Stimulated activated CD4-positive, alpha-beta T cell treated with anti-CD3 and anti-CD28 coated beads, Interleukin-2, amount 100 ng/mL, for 24 hours (primary cell): Measurements from ENCODE around the gene OSBPL3.
"Not testable (repeated sequence)": the region's sequence is repeated elsewhere in the genome, so short reads cannot be mapped to it uniquely, and the experiment has no call there.

Experiments used
- DNase-seq, 2 donors: peaks; one replicate each; pipeline ENCODE4 v3.0.0-alpha.2; 2020

OSBPL3 gene

DNA sequence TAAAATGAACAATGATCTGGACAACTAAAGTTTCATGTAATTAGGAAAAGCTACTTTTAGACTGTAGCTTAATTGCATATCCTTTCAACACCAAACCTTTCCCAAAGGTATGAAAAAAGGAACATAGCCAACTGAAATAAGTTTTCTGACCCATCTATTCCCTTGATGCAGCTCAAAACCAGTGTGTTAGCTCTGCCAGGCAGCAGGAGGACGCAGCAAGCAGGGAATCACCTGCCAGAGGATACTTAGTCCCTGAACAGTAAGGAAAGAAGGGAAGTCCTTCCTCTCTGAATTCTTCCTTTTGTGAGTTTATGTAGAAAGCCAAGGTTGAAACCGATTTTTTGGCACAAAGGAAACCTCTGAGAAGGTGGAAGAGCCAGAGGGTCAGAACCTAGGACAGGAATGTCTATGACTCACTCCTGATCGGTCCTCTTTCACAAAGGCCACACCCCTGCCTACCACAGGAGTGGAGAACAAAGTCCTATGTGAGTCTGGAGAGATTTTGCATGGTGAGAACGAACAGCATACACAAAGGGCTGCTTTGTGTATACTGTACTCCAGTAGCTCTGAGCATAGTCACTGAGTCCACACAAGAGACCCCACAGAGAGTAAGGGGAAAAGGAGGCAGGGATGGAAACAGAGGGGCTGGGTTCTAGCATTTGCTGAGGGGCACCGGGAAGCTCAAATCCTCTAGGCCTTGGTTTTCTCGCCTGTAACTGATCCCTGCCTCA lies 153.9 kb downstream of the OSBPL3 start:
- no peak for DNase-seq

DNA sequence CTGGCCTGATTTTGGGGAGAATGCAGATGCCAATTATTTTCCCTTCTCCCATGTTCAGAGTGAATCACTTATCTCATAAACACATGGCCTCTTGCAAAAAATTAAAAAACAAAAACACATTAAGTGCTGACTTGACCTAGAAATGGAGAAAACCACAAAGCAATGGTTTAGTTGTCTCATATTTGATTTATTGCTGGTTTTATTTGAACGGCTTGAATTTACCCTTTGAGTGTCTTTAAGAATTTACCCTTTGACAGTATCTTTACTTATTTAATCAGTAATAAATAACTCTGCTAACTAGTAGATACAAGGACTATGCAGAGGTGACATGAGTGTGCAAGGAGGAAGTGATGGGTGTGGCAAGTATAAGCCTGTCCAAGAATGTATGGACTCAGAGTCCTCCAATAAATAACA lies 154.6 kb downstream of the OSBPL3 start:
- no peak for DNase-seq

DNA sequence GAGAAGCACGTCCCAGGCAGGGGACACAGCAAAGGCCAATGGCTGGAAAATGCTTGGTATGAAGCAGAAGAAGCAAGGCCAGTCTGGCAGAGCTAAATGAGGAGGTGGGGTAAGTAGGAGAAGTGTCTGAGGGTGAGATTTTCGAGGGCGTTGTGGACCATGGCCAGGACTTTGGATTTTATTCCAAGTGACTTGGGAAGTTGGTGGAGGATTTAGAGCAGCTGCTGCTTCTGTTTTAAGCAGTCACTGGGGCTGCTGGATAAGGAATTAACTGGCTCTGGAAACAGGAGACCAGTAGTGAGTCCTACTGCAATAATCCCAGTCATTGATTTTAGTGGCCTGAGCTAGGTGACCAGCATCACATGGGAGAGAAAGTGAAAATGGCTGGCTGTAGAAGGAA lies 155.1 kb downstream of the OSBPL3 start:
- DNase-seq: no peak

DNA sequence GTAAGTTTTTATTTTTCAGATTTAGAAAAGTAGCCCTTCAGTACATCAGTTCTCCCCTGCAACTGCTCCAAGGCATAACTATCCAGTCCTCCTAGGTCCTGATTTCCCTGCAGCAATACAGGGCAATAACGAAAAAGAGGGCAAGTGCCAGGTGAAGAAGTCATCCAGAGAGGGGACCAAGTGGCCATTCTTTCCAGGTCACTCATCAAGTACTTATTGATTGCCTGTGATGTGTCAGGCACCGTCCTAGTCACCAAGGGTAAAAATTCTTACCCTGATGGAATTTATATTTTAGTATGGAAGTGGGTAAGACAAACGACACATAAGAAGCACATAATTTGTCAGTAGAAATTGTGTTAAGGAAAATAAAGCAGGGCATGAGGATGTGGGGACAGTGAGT lies 155.6 kb downstream of the OSBPL3 start:
- DNase-seq: no peak

DNA sequence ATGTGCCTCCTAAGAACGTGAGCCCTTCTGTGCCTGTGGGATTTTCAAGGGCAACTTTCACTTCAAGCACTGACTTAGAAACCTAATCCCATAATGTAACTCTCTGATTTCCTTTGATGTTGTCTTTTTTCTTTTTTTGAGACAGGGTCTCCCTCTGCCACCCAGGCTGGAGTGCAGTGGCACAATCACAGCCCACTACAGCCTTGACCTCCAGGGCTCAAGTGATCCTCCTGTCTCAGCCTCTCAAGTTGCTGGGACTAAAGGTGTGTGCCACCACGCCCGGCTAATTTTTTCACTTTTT lies 158.3 kb downstream of the OSBPL3 start:
- no peak for DNase-seq

DNA sequence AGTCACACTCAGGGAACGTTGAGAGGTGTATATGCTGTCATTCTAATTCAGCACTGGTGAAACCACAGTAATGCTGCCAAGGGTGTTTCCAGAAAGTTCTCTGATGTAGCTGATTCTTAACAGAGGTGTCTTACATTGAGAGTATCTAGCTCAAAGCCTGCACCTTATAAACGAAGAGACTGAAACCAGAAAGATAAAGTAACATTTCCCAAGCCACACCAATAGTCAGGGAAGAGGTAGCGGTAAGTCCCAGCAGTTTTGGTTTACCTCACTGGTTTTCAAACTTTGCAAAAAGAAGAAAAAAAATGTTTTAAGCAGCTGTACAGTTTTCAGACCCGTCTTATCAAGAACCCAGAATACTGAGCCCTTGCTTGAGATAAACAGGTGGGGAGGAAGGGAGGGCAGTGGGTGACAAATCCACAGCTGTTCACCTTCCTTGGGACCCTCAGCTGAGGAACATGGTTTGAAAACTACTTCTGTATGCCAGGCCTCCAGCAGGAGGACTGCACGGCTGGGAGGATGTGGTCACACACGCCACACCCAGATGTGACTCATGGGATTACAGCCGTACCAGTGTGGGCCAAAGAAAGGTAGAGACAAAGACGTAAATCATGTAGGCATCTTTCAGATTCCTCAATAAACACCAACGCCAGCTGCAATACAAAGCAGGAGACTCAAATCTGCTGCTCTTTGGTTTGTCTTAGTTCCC lies 158.8 kb downstream of the OSBPL3 start:
- peak; percentile 74 to 78 for DNase-seq

DNA sequence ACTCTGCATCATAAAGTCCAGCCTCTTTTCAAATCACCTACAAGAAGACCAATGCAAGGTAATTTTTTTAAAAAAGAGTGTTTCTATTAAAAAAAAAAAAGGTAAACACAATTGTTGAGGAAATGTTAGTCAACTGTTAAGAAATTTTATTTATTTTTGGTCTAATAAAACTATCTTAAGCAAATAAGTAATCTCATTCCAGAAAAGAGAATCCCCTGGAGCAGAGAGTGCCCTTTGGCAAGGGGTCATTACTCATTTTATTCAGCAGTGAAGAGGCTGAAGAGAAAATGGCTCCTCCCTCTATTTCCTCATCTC lies 159.3 kb downstream of the OSBPL3 start:
- no peak for DNase-seq

DNA sequence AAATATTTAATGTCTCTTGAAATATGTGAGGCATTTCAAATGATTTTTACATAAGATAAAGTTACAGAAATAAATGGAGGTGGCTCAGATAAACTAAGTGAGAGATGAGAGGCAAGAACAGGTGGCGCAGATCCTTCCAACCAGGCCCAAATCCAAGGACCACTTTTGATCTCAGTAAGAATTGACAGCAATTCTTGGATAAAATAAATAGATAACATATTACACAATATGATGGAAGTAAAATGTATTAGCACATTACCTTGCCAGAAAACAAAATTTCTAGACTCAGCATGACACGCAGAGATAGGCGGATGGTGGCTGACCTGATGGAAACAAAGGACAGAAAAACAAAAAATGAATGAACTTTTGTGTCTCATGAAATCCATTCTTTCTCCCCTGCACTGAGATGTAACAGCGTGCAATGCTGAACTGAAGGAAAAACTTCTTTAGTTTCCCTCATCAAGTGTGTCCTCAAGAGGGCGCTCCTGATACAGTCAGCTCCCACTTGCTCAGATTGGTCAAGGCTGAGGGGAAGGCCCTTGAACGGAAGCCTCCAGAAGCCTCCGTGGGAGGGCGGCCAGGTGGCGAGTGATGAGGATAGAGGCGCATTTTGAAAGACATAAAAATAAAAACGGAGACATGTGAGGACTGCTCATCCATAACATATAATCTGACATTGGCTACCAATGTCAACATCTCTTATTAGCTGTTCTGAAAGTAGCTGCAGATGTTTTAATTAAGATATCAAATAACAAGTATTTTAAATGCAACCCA lies 159.9 kb downstream of the OSBPL3 start:
- peak; percentile 71 to 79 for DNase-seq

DNA sequence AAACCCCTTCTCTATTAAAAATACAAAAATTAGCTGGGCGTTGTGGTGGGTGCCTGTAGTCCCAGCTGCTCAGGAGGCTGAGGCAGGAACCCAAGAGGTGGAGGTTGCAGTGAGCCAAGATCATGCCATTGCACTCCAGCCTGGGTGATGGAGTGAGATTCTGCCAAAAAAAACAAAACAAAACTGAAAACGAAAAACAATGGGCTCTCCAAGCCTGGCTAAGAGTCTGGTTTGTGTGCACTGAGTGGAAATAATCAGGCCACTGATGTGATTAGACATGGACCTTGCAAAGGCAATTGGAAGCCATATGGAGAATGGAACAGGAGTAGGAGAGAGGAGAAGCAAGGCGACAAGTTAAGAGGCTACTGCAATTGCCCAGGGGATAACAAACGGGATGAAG lies 162.6 kb downstream of the OSBPL3 start:
- no peak for DNase-seq

DNA sequence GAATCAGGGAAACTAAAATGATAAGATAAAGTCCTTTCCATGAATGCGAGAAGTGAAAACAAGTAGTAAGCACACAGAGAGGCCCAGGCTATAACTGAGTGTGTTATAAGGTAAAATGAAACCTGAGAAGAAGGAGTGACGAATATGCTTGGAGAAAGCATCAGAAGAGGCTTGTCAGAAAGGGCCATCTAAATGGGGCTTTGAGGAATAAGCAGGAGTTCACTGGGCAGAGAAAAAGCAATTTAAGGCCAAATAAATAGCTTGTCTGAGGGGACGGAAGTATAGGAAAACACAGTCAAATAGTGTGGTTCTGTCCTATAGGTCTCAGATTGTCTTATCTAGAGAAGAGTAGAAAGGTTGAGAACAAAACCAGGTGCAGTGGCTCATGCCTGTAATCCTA lies 163.1 kb downstream of the OSBPL3 start:
- DNase-seq: no peak

DNA sequence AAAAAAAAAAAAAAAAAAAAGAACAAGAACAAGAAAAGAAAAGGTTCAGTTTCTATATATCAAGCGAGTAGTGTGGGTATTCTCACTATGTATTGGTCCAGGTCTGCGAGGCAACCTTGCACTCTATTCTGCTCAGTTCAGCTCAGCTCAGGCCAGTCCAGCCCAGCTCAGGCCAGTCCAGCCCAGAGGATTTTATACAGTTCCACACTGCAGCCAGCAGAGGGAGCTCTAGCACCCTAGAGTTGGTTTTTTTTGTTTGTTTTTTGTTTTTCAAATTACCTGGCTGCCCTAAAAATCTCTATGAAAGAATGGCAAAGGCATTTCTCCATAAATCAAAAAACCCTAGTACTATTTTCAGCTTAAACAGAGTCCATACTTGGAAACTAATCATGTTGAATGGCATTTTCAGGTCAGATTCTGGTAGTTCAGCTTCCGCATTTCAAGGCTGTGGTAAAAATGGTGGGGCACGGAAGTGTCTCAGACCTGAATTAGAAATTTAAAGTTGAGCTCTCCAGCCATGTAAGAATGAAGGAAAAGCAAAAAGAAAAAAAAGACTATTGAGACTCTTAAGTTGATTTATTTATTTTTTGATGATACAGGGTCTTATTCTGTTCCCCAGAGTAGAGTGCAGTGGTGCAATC lies 167.6 kb downstream of the OSBPL3 start:
- DNase-seq: peak; percentile 55 to 60

DNA sequence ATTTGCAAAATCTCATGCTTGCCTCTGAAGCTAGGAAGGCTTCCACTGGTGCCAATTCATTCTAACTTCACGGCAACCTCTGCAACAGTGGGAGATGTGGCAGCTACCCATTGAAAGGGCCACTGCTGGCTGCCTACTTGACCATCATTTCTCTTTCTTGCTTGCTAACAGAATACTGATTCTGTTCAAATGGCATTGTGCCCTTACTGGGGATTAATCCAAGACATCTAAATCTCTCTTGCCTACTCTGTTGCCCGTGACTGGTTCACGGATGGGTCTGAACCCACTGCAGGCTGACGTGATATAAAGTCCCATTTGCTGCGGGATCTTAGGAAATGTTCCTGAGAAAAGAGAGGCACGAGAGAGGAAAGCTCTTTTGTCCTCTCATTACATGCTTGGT lies 171.5 kb downstream of the OSBPL3 start:
- no peak for DNase-seq

DNA sequence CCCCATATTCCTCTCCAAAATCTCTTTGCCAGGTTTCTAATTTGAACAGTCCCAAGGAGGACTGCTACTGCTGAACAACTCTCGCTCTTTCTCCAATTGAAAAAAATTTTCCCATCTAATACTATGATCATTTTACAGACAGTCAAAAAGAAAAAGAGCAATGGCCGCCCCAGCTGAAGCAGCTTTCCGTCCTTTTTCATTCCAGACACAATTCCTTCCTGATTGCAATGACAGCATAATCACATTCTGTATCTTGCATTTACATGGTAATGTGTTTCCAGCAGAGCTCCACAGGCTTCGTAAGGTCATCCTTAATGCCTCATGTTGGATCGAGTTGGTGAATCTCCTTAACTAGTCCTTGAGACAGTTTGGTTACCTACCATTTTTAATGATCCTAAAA lies 177.7 kb downstream of the OSBPL3 start:
- DNase-seq: no peak

DNA sequence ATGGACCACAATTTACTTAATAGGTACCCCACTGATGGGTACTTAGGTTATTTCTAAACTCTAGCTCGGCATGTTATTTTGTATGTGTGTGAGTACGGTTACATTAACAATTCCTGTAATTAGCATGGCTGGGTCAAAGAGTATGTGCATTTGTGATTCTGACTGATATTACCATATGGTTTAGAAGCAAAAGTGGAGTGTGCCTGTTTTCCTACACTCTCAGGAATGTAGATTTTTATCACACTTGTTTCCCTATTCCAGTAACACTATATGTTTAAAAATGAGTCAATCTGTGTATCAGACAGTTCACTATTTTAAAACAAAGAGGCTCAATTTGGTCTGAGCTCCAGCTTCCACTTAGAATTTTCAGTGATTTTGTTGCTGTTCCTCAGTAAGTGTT lies 178.1 kb downstream of the OSBPL3 start:
- no peak for DNase-seq

DNA sequence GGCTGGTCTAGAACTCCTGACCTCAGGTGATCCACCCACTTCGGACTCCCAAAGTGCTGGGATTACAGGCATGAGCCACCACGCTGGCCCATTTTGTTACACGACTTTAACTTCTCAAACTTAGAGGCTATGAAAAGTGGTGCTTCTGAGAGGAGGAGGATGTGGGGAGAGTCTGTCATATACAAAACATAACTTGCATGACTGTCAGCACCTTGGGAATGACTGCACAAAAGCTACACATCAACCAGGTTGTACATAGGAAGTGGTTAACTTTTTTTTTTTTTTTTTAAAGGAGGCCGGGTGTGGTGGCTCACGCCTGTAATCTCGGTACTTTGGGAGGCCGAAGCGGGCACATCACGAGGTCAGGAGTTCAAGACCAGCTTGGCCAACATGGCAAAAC lies 179.3 kb downstream of the OSBPL3 start:
- no peak for DNase-seq

DNA sequence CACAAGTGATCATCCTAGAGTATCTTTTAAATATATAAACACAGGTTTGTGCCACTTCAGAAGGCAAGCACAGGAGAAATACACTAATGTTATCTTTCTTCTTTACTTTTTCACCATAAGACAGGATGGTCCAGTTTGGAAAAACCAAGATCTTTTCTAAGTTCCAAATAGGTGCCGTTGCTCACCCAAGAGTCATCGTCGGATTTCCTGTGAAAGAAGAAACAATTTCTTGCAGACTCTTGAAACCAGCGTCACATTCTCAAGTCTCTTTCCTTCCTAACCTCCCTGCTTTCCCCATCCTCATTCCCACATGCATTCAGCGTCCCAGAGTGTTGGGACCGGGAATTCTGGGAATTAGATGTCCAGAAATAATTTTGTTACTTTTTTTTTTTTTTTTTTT lies 179.9 kb downstream of the OSBPL3 start:
- no peak for DNase-seq

DNA sequence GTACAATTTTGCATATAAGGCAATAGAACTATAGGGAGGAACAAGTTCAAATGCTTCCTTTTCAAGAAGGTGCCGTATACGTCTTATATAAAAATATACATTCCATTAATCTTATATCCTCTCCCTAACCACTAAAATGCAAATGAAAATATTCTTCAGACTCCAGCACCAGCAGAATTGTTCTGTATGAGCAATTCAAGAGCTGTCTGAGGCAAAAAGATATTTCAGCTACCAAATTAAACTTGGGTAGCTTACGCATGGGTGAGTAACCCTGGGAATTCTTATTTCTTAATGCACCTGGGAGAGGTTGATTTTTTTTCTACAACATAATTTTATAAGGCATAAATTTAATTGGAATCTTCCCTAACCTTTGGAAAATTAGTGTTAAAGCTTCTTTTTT lies 180.5 kb downstream of the OSBPL3 start:
- no peak for DNase-seq

DNA sequence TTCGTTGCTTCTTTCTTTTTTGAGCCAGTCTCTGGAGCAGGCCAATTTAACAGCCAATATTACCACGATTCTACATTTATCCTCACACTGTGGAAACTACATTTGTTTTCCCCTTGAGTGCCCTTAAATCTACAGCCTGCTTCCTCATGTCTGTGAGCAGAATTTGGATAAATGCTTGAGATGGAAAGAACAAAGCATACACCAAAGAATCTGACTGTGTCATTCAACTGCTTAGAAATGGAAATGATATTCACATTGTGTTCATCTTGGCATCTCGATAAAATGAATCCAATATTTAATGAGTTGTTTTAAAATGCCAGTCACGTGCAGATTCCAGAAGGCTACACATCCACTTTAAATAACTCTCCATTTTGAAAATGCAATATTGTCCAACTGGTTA lies 181.7 kb downstream of the OSBPL3 start:
- DNase-seq: no peak

DNA sequence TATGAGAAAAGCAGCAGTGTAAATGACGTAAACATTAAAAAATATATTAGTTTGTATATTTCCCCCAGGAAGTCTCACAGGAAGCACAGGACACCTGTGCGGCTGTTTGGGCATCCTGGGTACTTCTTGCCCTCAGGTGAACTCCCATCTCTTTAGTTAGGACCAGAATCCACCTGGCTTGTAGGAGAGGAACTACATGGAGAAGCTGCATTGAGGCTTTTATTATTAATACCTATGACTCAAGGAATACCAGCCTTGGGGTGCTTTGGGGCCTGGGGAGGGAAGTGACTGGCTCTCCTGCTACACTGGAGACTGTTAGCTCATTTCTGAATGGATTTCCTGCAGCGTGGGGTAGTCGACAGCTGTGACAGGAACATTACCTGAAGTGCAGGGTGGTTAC lies 182.7 kb downstream of the OSBPL3 start:
- no peak for DNase-seq

DNA sequence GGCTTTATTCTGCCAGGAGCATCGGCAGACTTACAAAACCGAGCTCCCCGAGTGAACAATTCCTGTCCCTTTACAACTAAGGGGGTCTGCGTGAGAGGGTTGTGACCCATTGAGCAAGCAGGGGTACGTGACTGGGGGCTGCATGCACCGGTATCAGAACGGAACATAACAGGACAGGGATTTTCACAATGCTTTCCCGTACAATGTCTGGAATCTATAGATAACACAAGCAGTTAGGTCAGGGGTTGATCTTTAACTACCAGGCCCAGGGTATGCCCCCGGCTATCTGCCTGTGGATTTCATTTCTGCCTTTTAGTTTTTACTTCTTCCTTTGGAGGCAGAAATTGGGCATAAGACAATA lies 184.6 kb downstream of the OSBPL3 start:
- no peak for DNase-seq

DNA sequence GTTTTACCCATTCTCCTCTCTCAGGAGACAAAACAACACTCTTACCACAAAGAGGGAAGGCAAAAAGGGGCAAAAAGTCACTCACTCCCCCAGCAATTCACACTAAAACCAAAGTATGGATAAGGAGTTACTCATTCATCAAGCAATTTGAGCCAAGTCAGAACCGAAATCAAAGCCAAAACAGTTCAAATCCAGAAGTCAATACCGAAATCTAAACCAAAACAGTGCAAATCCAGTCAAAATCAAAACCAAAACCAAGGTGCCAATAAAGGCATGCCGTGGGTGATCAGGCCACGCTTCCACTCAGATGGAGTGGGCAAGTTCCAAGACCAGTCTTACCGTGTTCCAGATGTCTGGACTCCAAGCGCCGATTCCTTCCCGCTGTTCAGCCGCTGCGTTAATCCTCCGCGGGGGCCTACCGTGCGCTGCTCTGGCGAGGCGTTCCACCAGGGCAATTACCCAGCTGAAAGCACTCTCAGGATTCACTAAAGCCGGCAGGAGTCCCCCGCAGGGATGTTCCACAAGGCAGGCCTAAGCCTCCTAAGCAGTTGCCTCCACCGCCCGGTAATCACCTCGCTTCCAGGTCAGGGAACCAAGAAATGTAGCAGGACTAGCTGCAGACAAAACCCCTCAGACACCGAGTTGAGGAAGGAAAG lies 185.1 kb downstream of the OSBPL3 start:
- DNase-seq: not testable (repeated sequence)

DNA sequence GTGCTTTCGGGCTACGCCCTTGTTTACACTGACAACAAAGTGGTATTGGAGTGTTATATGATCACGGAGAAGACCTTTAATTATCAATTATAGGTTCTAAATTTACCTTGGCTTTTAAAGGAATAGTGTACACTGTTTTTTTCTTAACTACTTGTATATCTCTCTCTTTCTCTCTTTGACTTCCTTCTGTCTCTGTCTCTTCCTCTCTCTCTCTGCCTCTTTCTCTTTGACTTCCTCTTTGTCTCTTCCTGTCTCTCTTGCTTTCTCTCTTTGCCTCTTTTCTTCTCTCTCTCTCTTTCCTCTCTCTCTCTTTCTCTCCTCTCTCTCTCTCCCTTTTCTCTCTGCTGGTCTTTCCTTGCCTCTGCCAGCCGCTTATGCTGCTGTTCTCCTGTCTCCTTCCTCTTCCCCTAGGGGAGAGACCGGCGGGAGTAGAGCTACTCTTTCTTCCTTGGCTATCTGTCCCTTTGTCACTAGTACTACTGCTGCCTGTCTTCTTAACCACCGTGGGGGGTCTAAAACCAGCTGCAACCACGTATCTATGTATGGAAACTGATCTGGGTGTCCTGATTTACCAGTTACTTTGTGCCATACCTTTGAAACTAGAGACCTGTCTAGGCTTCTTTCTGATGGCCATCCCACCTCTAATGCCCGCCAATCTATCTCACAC lies 185.9 kb downstream of the OSBPL3 start:
- DNase-seq: no peak
